Measurements from ENCODE around the gene SEPTIN10.
"Not testable (repeated sequence)": the region's sequence is repeated elsewhere in the genome, so short reads cannot be mapped to it uniquely, and the experiment has no call there.

The SEPTIN10 gene

GRCh38 chr2:109629867-109630266 is 16.1 kb upstream of the SEPTIN10 start:
- H3K4me1 ChIP-seq (ENCODE audit: insufficient read depth, poor library complexity, severe bottlenecking) = peaks cover 3% of the 10 kb centered on the region
- no peak overlapping the region for H3K4me3 ChIP-seq (ENCODE audit: severe bottlenecking)
- DNase-seq (ENCODE audit: low spot score) = no peak

DNA sequence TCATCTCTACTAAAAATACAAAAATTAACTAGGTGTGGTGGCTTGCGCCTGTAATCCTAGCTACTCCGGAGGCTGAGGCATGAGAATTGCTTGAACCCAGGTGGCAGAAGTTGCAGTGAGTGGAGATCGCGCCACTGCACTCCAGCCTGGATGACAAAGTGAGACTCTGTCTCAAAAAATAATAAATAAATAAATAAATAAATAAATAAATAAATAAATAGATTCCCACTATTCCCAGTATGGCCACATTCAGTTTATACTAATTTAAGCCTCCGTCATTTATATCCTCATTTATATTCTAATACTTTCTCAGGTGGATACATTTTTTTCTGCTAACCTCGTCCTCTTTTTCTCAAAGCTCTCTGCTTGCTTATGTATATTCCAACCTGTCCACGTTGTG is 14.6 kb upstream of the SEPTIN10 start:
- not testable (repeated sequence) for H3K4me3 ChIP-seq (ENCODE audit: severe bottlenecking); H3K27ac ChIP-seq (ENCODE audit: poor library complexity, severe bottlenecking); H3K36me3 ChIP-seq (ENCODE audit: low read depth); H3K9me3 ChIP-seq (ENCODE audit: severe bottlenecking); H3K4me1 ChIP-seq (ENCODE audit: insufficient read depth, poor library complexity, severe bottlenecking); DNase-seq (ENCODE audit: low spot score); H3K27me3 ChIP-seq (ENCODE audit: insufficient read depth, poor library complexity, severe bottlenecking); ATAC-seq (ENCODE audit: low read depth)

More at GRCh38 chr2:109629867-109630266, 16.1 kb upstream of the SEPTIN10 start:
- Histone ChIP-seq H3K27me3 (ENCODE audit: insufficient read depth, poor library complexity, severe bottlenecking) (no peaks in the 10 kb centered on the region), H3K27ac (ENCODE audit: poor library complexity, severe bottlenecking) (no peak overlapping the region), H3K9me3 (ENCODE audit: severe bottlenecking) (no peaks in the 10 kb centered on the region), H3K36me3 (ENCODE audit: low read depth) (no peaks in the 10 kb centered on the region)
- TF ChIP-seq CTCF (IDR thresholded peaks at IDR 0.05; ENCODE audit: poor library complexity, severe bottlenecking) = no peak
- ATAC-seq (ENCODE audit: low read depth) = no peak

DNA sequence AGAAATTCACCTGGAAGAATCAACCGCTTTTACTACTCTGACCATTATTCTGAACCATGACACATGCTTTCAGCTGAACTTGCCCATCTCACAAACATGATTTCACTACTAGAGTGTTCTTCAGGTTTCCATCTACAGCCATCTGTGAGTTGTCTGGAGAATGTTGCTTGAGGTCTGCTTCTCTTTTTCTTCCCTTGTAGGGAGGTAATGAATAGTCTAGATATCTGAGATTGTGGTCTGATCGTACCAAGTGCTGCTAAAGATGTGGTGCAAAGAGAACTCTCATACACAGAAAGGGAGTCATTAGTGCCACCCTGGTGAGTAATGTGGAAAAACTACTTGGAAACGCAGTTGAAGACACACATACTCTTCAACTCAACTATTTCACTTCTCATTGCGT is 10.6 kb upstream of the SEPTIN10 start:
- Histone ChIP-seq H3K27ac (ENCODE audit: poor library complexity, severe bottlenecking) (no peak overlapping the region), H3K4me1 (ENCODE audit: insufficient read depth, poor library complexity, severe bottlenecking) (no peaks in the 10 kb centered on the region), H3K4me3 (ENCODE audit: severe bottlenecking) (no peak overlapping the region), H3K27me3 (ENCODE audit: insufficient read depth, poor library complexity, severe bottlenecking) (no peaks in the 10 kb centered on the region), H3K36me3 (ENCODE audit: low read depth) (no peaks in the 10 kb centered on the region), H3K9me3 (ENCODE audit: severe bottlenecking) (no peaks in the 10 kb centered on the region)
- no peak for TF ChIP-seq CTCF (IDR thresholded peaks at IDR 0.05; ENCODE audit: poor library complexity, severe bottlenecking)
- DNase-seq (ENCODE audit: low spot score) = no peak
- ATAC-seq (ENCODE audit: low read depth) = no peak

- ATAC-seq (ENCODE audit: low read depth) (no peak), DNase-seq (ENCODE audit: low spot score) (no peak)
- H3K27ac ChIP-seq (ENCODE audit: poor library complexity, severe bottlenecking) = no peak overlapping the region
- no peaks in the 10 kb centered on the region for H3K27me3 ChIP-seq (ENCODE audit: insufficient read depth, poor library complexity, severe bottlenecking)
- no peaks in the 10 kb centered on the region for H3K4me1 ChIP-seq (ENCODE audit: insufficient read depth, poor library complexity, severe bottlenecking)
- TF ChIP-seq CTCF (IDR thresholded peaks at IDR 0.05; ENCODE audit: poor library complexity, severe bottlenecking) = no peak
- no peaks in the 10 kb centered on the region; the same call in 1 of the 2 replicates for H3K36me3 ChIP-seq (ENCODE audit: low read depth)
- no peaks in the 10 kb centered on the region for H3K9me3 ChIP-seq (ENCODE audit: severe bottlenecking)
- no peak overlapping the region for H3K4me3 ChIP-seq (ENCODE audit: severe bottlenecking)
These were observed 10.2 kb upstream of the SEPTIN10 start for GRCh38 chr2:109623923-109624322.

DNA sequence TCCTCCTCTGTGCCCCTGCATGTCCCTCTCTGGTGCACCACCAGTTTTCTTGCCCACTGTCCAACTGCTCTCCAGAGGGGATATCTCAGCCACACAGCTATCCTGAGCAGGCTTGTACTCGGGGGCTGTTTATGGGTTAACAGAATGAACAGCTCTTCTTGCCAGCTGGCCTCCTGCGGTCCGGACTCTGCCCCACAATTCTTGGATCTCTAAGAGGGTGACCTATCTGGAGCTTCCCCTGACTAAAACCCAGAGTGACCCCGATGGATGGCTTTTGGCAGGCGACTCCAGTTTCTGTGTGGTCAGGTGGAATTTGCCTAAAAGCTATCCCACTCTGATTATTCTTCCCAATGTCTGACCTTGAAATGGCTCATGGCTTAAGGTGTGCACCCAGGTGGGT is 9.5 kb upstream of the SEPTIN10 start:
- no peak for TF ChIP-seq CTCF (IDR thresholded peaks at IDR 0.05; ENCODE audit: poor library complexity, severe bottlenecking)

More for the DNA sequence above, 9.5 kb upstream of the SEPTIN10 start:
- H3K36me3 ChIP-seq (ENCODE audit: low read depth) = peaks cover 1% of the 10 kb centered on the region
- H3K4me3 ChIP-seq (ENCODE audit: severe bottlenecking) = no peak overlapping the region
- H3K4me1 ChIP-seq (ENCODE audit: insufficient read depth, poor library complexity, severe bottlenecking) = peaks cover 2% of the 10 kb centered on the region
- no peaks in the 10 kb centered on the region for H3K9me3 ChIP-seq (ENCODE audit: severe bottlenecking)
- DNase-seq (ENCODE audit: low spot score) = no peak
- ATAC-seq (ENCODE audit: low read depth) = no peak
- H3K27ac ChIP-seq (ENCODE audit: poor library complexity, severe bottlenecking) = no peak overlapping the region
- no peaks in the 10 kb centered on the region for H3K27me3 ChIP-seq (ENCODE audit: insufficient read depth, poor library complexity, severe bottlenecking)

Measured in RWPE2 (cell line).